Esophagus muscularis mucosa (tissue), 4 donors: Measurements from ENCODE around the gene FCRL5.

ENCODE experiments used
- CTCF ChIP-seq, 3 experiments: fragments of 200-600 bp in 2 of 3; fragments of 450-650 bp in 1 of 3; sonication (generic) in 2 of 3; IDR thresholded peaks; one replicate each; pipeline ENCODE4 v1.5.1; 2017 to 2019; ENCODE audit warnings: antibody characterized with exemption in 3 of 3, mild to moderate bottlenecking in 2 of 3, moderate library complexity in 1 of 3
- EP300 ChIP-seq: sonication (generic); formaldehyde crosslinking; IDR thresholded peaks from one replicate; pipeline ENCODE4 v1.6.1; 2017; ENCODE audit warnings: antibody characterized with exemption
- POLR2A ChIP-seq: fragments of 450-650 bp; IDR thresholded peaks from one replicate; pipeline ENCODE4 v1.6.1; 2017; ENCODE audit warnings: antibody characterized with exemption, moderate library complexity, mild to moderate bottlenecking, low read depth

- TF ChIP-seq CTCF (IDR thresholded peaks at IDR 0.05) (no peak), POLR2A (no peak), EP300 (no peak)
These were observed 74.3 kb downstream of the FCRL5 start for GRCh38 chr1:157478030-157478429.
